Central memory CD8-positive, alpha-beta T cell (primary cell): ENCODE measurements around the gene SPEM2.

Experiments
- ATAC-seq: fragments of 150-1000 bp; cut with Tn5 transposase; replicated peaks from 2 replicates; pipeline ENCODE4 v1.10.0; 2022; ENCODE audit warnings: mild to moderate bottlenecking, moderate FRiP score, moderate number of reproducible peaks; ENCODE audit not compliant: poor library complexity, severe bottlenecking; ENCODE audit errors: extremely low read depth
- DNase-seq, 2 donors: peaks; one replicate each; pipeline ENCODE4 v3.0.0; 2021; ENCODE audit warnings: low spot score in 2 of 2
- H3K27ac Mint-ChIP-seq: one replicate; pipeline ENCODE4 v1.8.0; 2022; ENCODE audit warnings: low read depth, mild to moderate bottlenecking, moderate library complexity, mixed read lengths
- H3K27me3 Mint-ChIP-seq: one replicate; pipeline ENCODE4 v1.8.0; 2022; ENCODE audit warnings: mixed read lengths
- H3K36me3 Mint-ChIP-seq: one replicate; pipeline ENCODE4 v1.8.0; 2022; ENCODE audit warnings: mild to moderate bottlenecking, moderate library complexity, mixed read lengths; ENCODE audit not compliant: insufficient read depth
- H3K4me1 Mint-ChIP-seq: one replicate; pipeline ENCODE4 v1.8.0; 2022; ENCODE audit warnings: mixed read lengths
- H3K4me3 Mint-ChIP-seq: one replicate; pipeline ENCODE4 v1.8.0; 2022; ENCODE audit warnings: mild to moderate bottlenecking, moderate library complexity, mixed read lengths
- H3K9me3 Mint-ChIP-seq: one replicate; pipeline ENCODE4 v1.8.0; 2022; ENCODE audit warnings: mixed read lengths

SPEM2 gene

DNA sequence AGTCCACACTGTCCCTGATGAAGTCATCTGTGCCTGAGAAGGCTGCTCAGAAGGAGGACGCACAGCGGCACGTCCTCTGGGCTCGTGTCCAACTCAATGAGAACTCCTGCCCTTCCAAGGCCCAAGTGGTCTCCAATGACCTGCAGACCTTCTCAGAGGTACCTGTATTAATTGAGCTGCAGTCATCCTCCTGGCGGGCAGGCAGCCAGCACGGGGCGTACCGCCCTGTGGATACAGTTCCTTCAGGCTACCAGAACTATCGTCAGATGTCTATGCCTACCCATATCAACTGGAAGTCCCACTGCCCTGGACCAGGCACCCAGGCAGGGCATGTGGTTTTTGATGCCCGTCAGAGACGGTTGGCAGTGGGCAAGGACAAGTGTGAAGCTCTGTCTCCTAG, 6.9 kb downstream of the SPEM2 start:
- DNase-seq (no peak), ATAC-seq (no peak)
- H3K4me3 Mint-ChIP-seq = no peak overlapping the region
- peaks cover 14% of the 10 kb centered on the region for H3K36me3 Mint-ChIP-seq
- no peaks in the 10 kb centered on the region for H3K27me3 Mint-ChIP-seq
- H3K9me3 Mint-ChIP-seq = no peaks in the 10 kb centered on the region
- peaks cover 13% of the 10 kb centered on the region for H3K4me1 Mint-ChIP-seq
- no peak overlapping the region for H3K27ac Mint-ChIP-seq

DNA sequence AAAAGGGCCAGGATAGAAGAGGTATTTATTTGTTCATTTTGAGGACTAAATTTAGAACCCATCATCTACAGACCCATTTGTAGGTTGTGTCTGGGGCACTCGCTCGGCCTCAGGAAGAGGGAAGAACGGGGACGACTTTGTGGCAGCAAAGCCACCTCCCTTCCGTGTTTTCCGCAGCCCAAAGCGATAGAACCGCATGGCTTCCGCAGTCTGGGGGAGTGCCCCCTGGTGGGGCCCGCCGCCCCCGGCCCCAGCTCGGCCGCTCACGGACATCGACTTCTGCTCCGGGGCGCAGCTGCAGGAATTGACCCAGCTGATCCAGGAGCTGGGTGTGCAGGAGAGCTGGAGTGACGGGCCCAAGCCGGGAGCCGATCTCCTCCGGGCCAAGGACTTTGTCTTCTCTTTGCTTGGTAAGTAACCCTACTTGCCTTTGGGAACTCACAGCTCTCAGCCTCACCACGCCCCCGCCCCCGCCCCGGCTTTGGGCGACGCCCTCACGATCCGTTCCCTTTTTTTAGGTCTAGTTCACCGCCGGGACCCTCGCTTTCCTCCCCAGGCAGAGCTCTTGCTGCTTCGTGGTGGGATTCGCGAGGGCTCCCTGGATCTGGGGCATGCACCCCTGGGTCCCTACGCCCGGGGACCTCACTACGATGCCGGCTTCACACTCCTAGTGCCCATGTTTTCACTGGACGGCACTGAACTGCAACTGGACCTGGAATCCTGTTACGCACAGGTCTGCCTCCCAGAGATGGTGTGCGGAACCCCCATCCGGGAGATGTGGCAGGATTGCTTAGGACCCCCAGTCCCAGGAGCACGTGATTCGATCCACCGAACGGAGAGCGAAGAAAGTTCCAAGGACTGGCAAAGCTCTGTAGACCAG, 10.5 kb downstream of the SPEM2 start:
- DNase-seq (no peak), ATAC-seq (peak; percentile 29)
- Mint-ChIP-seq H3K36me3 (peaks cover 19% of the 10 kb centered on the region), H3K27ac (peak overlapping the region; percentile 89), H3K4me1 (peaks cover 40% of the 10 kb centered on the region), H3K4me3 (peak overlapping the region; percentile 95), H3K9me3 (no peaks in the 10 kb centered on the region), H3K27me3 (peaks cover 30% of the 10 kb centered on the region)

DNA sequence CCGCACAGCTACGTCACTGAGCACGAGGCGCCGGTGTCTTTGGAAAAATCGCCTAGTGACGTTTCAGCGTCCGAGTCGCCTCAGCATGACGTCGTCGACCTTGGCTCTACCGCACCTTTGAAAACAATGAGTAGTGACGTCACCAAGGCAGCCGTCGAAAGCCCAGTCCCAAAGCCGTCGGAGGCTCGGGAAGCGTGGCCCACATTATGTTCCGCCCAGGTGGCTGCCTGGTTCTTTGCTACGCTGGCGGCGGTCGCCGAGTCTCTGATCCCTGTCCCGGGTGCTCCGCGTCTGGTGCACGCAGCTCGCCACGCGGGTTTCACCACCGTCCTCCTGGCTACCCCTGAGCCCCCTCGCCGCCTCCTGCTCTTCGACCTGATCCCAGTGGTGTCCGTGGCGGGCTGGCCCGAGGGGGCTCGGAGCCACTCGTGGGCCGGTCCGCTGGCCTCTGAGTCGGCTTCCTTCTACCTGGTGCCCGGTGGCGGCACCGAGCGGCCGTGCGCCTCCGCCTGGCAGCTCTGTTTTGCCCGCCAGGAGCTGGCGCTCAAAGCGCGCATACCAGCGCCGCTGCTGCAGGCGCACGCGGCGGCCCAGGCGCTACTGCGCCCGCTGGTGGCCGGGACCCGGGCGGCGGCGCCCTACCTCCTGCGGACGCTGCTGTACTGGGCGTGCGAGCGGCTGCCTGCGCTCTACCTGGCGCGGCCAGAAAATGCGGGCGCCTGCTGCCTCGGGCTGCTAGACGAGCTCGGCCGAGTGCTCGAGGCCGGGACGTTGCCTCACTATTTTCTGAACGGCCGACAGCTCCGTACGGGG, 11.3 kb downstream of the SPEM2 start:
- H3K4me3 Mint-ChIP-seq = peak overlapping the region; percentile 95
- peaks cover 40% of the 10 kb centered on the region for H3K4me1 Mint-ChIP-seq
- peak overlapping the region; percentile 89 for H3K27ac Mint-ChIP-seq
- DNase-seq = peak; percentile 69 to 74
- peak; percentile 65 for ATAC-seq
- peaks cover 39% of the 10 kb centered on the region for H3K27me3 Mint-ChIP-seq
- H3K36me3 Mint-ChIP-seq = peaks cover 19% of the 10 kb centered on the region
- no peaks in the 10 kb centered on the region for H3K9me3 Mint-ChIP-seq

DNA sequence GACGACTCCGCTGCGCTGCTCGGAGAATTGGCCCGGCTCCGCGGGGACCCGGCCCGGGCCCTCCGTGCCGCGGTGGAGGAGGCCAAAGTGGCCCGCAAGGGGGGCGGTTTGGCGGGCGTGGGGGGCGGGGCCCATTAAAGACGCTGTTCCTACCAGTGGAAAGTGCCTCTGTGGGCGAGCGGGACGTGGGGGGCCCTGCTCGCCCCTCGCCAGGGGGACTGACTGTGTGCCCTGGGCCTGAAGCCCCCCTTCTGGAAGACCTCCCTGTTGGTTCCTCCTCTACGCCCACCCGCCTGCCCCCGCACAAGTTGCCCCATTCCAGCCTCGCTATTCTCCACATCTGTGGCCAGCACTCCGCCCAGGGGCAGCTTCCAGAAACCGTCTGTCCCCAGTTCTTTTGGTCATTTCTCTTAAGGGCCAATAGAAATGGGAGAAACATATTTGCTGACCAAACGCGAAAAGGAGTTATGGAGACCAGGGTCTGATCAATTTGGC, 12.0 kb downstream of the SPEM2 start:
- H3K4me1 Mint-ChIP-seq = peaks cover 40% of the 10 kb centered on the region

DNA sequence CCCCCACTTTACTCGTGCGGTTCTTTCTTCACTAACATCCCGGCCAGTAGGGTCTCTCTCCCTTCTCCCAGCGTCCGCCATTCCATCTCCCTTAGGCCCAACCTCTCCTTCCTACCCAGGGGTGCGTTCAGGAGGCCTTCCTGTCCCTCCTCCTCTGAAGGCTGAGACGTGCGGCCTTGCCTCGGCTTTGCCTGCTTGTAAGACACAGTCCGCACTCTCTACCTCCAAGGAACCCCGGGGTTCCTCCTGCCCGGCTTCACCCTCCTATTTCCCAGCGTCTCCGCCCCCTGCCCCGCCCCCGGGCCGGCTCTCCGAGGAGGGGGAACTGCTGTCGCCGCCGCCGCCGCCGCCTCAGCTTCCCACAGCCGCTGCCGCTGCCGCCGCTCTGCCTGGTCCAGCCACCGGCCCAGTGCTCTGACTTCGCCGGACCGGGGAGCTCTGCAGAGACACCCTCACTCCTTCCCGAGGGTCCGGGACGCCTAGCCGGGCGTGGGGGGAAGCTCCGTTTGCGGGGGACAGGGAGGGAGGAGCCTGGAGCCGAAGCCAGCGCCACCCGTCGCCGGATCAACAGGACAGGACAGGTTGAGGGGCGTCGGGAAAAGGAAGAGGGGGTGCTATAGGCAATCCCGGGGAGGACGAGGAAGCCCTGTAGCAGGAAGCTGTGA, 12.7 kb downstream of the SPEM2 start:
- ATAC-seq (no peak), DNase-seq (no peak)
- Mint-ChIP-seq H3K4me1 (peaks cover 40% of the 10 kb centered on the region), H3K4me3 (peak overlapping the region; percentile 95), H3K27ac (no peak overlapping the region), H3K27me3 (peaks cover 52% of the 10 kb centered on the region), H3K36me3 (peaks cover 19% of the 10 kb centered on the region), H3K9me3 (no peaks in the 10 kb centered on the region)

More for the DNA sequence above, 12.0 kb downstream of the SPEM2 start:
- Mint-ChIP-seq H3K27me3 (peaks cover 45% of the 10 kb centered on the region), H3K9me3 (no peaks in the 10 kb centered on the region), H3K4me3 (peak overlapping the region; percentile 95), H3K27ac (peak overlapping the region; percentile 89), H3K36me3 (peaks cover 19% of the 10 kb centered on the region)
- DNase-seq (no peak), ATAC-seq (no peak)

DNA sequence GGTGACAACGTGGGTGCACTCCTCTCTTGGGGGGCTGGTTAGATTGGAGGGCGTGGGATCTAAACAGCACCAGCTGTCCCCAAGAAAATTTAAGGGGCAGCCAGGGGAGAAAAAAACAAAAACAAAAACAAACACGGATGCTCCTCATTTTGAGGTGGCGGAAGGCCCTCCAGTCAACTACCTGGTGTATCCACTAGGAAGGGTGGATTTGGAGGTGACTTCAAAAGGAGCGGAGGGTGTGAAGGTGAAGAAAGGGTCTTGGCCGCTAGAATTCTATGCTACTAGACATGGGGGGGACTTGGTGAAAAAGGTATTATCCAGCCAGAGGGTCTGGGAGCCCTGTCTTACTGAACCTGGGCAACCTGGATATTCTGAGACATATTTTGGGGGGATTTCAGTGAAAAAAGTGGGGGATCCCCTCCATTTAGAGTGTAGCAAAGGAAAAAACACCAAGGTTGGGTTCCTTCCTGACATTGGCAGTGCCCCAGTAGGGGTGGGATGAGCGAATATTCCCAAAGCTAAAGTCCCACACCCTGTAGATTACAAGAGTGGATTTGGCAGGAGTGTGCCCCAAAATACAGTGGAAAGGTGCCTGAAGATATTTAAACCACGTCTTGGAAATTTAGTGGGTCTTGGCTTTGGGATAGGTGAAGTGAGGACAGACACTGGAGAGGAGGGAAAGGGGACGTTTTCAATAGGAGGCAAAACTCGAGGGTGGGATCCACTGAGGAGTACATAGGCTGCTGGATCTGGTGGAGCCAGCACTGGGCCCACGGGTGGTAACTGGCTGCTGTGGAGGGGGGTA, 13.4 kb downstream of the SPEM2 start:
- no peak for ATAC-seq
- peaks cover 59% of the 10 kb centered on the region for H3K27me3 Mint-ChIP-seq
- H3K27ac Mint-ChIP-seq = no peak overlapping the region
- H3K4me1 Mint-ChIP-seq = peaks cover 40% of the 10 kb centered on the region
- peaks cover 19% of the 10 kb centered on the region for H3K36me3 Mint-ChIP-seq
- no peak for DNase-seq
- peak overlapping the region; percentile 95 for H3K4me3 Mint-ChIP-seq
- no peaks in the 10 kb centered on the region for H3K9me3 Mint-ChIP-seq

DNA sequence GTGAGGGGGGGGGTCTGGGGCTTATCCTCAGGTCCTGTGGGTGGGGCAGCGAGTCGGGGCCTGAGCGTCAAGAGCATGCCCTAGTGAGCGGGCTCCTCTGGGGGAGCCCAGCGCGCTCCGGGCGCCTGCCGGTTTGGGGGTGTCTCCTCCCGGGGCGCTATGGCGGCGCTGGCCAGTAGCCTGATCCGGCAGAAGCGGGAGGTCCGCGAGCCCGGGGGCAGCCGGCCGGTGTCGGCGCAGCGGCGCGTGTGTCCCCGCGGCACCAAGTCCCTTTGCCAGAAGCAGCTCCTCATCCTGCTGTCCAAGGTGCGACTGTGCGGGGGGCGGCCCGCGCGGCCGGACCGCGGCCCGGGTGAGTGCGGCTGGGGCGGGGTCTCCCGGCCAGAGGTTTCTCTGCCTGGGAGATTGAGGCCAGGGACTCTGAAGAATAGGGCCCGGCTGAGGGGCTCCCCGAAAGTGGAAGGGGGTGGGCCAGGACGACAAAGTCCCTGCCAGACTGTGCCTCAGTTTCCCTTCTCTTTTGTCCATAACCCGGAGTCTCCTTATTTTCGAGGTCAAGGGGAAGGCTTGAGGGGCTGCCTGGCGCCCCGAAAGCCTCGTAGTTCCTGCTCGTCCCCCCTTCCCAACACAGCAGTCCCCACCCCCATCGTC, 14.2 kb downstream of the SPEM2 start, which contains the start of gene FGF11:
TSS of gene FGF11 (plus strand) at position 51 of the 651 bp plus-strand sequence. CDS start at position 160, 109 bp downstream.
- peaks cover 40% of the 10 kb centered on the region for H3K4me1 Mint-ChIP-seq
- H3K9me3 Mint-ChIP-seq = no peaks in the 10 kb centered on the region
- peak within 1 kb of the TSS; percentile 56 for H3K27ac Mint-ChIP-seq
- no peak for DNase-seq
- peak within 1 kb of the TSS; percentile 95 for H3K4me3 Mint-ChIP-seq
- peaks cover 66% of the 10 kb centered on the region for H3K27me3 Mint-ChIP-seq
- ATAC-seq = no peak
- H3K36me3 Mint-ChIP-seq = peaks cover 19% of the 10 kb centered on the region

DNA sequence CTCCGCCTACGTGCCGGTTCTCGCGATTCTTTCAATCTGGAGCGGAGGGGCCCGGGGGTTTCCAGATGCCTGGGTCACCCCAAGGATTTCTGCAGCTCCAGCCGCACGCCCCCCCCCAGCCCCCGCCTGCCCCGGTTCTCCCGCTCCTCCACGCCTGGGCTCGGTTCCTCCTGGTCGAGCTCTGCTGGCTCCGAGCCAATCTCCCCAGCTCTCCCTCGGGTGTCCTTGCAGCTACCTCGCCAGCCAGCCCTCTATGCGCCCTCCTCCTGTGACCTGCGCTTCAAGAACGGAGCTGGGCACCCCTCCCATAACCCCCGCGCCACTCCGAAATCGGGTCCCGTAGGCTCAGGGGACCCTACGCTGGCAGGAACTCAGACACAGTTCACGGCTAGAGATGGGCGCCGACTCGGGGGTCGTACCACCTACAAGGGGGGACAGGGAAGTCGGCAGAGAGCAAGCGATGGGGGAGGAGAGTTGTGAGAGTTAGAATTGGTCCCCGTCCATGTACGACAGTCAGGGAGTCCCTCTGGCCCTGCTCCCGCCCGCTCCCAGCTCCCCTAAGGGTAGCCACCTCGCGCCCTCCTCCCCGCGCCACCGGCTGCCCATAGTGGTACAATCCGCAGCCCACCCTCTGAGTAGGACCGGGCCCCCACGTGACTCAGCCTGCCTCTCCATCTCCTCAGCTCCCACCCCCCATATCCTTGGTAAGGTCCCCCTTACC, 14.9 kb downstream of the SPEM2 start:
- Mint-ChIP-seq H3K4me1 (peaks cover 44% of the 10 kb centered on the region), H3K27ac (peak overlapping the region; percentile 56), H3K27me3 (peaks cover 70% of the 10 kb centered on the region), H3K4me3 (peak overlapping the region; percentile 69), H3K9me3 (no peaks in the 10 kb centered on the region), H3K36me3 (peaks cover 16% of the 10 kb centered on the region)
- DNase-seq (no peak), ATAC-seq (no peak)

DNA sequence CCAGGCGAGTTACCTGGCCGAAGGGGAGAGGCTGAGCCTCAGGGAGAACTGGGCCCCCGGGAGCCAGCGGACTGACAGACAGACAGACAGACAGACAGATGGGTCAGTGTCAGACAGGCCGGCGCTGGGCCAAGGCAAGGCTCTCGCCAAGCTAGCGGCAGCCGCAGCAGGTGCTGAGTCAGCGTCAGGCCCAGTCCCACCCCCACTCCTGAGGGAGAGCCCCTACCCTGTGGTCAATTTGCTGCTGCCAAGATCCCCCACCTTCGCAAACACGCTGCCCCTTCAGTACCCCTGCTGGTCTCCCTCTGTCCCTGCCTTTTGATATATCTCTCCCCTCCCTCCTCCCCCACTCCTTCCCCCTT, 15.4 kb downstream of the SPEM2 start:
- Mint-ChIP-seq H3K4me3 (no peak overlapping the region), H3K36me3 (peaks cover 15% of the 10 kb centered on the region), H3K4me1 (peaks cover 50% of the 10 kb centered on the region), H3K27me3 (peaks cover 75% of the 10 kb centered on the region), H3K27ac (no peak overlapping the region), H3K9me3 (no peaks in the 10 kb centered on the region)
- no peak for ATAC-seq
- DNase-seq = no peak

DNA sequence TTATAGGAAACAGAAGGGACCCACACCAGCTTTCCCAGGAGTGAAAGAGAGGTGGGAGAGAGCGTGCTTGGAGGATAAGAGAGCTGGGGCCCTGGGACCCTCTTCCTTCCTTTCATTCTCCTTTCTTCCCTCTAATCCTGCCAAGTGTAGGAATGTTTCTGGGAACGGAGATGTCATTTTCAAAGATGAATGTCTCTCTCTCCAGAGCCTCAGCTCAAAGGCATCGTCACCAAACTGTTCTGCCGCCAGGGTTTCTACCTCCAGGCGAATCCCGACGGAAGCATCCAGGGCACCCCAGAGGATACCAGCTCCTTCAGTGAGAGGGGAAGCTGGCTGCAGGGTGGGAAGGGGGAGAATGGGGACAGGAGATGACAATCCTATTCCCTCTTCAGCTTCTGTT, 15.8 kb downstream of the SPEM2 start:
- ATAC-seq (no peak), DNase-seq (no peak)
- Mint-ChIP-seq H3K4me3 (no peak overlapping the region), H3K27ac (no peak overlapping the region), H3K27me3 (peaks cover 80% of the 10 kb centered on the region), H3K4me1 (peaks cover 49% of the 10 kb centered on the region), H3K9me3 (no peaks in the 10 kb centered on the region), H3K36me3 (peaks cover 17% of the 10 kb centered on the region)

DNA sequence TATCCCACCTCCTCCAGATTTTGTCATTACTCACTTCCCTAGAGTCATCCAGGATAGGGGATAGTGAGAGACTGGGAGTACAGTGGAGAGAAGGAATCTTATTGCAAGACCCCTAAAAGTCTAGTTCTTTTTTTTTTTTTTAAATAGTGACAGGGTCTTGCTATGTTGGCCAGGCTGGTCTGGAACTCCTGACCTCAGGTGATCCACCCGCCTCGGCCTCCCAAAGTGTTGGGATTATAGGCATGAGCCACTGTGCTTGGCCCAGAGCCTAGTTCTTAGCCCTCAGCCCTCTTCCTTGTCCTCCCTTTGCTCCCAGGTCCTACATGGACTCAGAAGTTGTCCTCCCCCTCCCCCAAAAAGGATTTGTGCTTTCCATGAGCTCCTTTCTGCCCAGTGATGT, 16.7 kb downstream of the SPEM2 start:
- peaks cover 41% of the 10 kb centered on the region for H3K4me1 Mint-ChIP-seq

More for the DNA sequence above, 16.7 kb downstream of the SPEM2 start:
- peak overlapping the region; percentile 40 for H3K4me3 Mint-ChIP-seq
- no peaks in the 10 kb centered on the region for H3K9me3 Mint-ChIP-seq
- H3K27ac Mint-ChIP-seq = no peak overlapping the region
- H3K36me3 Mint-ChIP-seq = peaks cover 13% of the 10 kb centered on the region
- ATAC-seq (no peak), DNase-seq (no peak)
- peaks cover 88% of the 10 kb centered on the region for H3K27me3 Mint-ChIP-seq
